Subcutaneous adipose tissue (tissue), 4 donors: ENCODE data around the gene AP3S2. TPM values are rescaled to one million over a fixed set of nuclear protein-coding genes. Genes with fewer than 3 reads are reported as not detected.

Experiments used
- CTCF ChIP-seq: fragments of 450-650 bp; IDR thresholded peaks from one replicate; pipeline ENCODE4 v1.5.1; 2016; ENCODE audit warnings: low read depth, mild to moderate bottlenecking, control low read depth, antibody characterized with exemption, moderate library complexity
- total RNA-seq, 4 donors: library from RNA; depleted of rRNA; stranded (reverse); fragments of >200 nt; gene quantifications; one replicate each; pipeline ENCODE4 v1.1.0, GENCODE V29; 2016

AP3S2 gene
- 10 to 100 TPM; 54.4 to 86.9 (median 66.9) TPM for total RNA-seq

GRCh38 chr15:89893696-89894447 lies at the start of gene AP3S2:
Gene AP3S2 (minus strand): TSS chr15:89893994. CDS start chr15:89893949, 45 bp downstream.
- TF ChIP-seq CTCF = no peak

GRCh38 chr15:89939910-89940309 lies 46.1 kb upstream of the AP3S2 start:
- no peak for TF ChIP-seq CTCF

GRCh38 chr15:89937365-89938350 lies 43.9 kb upstream of the AP3S2 start:
- no peak for TF ChIP-seq CTCF

GRCh38 chr15:89936786-89937265 lies 43.0 kb upstream of the AP3S2 start:
- no peak for TF ChIP-seq CTCF

- TF ChIP-seq CTCF = no peak
These were observed 42.4 kb upstream of the AP3S2 start for GRCh38 chr15:89936051-89936785.

- no peak for TF ChIP-seq CTCF
These were observed 39.1 kb upstream of the AP3S2 start for GRCh38 chr15:89932880-89933279.
